ENCODE results near the gene ELOVL6. TPM values are rescaled to one million over a fixed set of nuclear protein-coding genes. Genes with fewer than 3 reads are reported as not detected.

Gene ELOVL6
- total and polyA plus RNA-seq, 10 of the 15 experiments (the other 5 are each of a cell fraction or from before 2014, with no cell fraction given) = 3.9 to 33.5 (median 8.1) TPM

DNA sequence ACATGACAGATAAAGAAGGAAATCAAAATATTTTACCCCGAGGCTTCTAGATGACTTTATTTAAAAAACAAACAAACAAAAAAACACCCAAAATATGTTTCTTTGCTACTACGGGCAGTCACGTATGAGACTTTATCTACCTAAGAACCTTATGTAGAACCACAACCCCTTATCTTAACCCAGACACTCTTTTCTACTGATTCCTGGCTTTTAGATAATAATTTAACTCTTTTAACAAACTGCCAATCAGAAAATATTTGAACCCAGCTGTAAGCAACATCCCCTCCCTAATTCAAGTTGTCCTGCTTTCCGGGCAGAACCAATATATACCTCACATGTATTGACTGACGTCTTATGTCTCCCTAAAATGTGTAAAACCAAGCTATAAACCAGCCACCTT lies 15.4 kb downstream of the ELOVL6 start (continued):
- TF ChIP-seq, protein P1, sequence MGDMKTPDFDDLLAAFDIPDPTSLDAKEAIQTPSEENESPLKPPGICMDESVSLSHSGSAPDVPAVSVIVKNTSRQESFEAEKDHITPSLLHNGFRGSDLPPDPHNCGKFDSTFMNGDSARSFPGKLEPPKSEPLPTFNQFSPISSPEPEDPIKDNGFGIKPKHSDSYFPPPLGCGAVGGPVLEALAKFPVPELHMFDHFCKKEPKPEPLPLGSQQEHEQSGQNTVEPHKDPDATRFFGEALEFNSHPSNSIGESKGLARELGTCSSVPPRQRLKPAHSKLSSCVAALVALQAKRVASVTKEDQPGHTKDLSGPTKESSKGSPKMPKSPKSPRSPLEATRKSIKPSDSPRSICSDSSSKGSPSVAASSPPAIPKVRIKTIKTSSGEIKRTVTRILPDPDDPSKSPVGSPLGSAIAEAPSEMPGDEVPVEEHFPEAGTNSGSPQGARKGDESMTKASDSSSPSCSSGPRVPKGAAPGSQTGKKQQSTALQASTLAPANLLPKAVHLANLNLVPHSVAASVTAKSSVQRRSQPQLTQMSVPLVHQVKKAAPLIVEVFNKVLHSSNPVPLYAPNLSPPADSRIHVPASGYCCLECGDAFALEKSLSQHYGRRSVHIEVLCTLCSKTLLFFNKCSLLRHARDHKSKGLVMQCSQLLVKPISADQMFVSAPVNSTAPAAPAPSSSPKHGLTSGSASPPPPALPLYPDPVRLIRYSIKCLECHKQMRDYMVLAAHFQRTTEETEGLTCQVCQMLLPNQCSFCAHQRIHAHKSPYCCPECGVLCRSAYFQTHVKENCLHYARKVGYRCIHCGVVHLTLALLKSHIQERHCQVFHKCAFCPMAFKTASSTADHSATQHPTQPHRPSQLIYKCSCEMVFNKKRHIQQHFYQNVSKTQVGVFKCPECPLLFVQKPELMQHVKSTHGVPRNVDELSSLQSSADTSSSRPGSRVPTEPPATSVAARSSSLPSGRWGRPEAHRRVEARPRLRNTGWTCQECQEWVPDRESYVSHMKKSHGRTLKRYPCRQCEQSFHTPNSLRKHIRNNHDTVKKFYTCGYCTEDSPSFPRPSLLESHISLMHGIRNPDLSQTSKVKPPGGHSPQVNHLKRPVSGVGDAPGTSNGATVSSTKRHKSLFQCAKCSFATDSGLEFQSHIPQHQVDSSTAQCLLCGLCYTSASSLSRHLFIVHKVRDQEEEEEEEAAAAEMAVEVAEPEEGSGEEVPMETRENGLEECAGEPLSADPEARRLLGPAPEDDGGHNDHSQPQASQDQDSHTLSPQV (IDR thresholded peaks at IDR 0.05) = no peak
- TF ChIP-seq CHD1 (IDR thresholded peaks at IDR 0.05; ENCODE audit: low read depth, low read length) = no peak
- TF ChIP-seq, protein P2, sequence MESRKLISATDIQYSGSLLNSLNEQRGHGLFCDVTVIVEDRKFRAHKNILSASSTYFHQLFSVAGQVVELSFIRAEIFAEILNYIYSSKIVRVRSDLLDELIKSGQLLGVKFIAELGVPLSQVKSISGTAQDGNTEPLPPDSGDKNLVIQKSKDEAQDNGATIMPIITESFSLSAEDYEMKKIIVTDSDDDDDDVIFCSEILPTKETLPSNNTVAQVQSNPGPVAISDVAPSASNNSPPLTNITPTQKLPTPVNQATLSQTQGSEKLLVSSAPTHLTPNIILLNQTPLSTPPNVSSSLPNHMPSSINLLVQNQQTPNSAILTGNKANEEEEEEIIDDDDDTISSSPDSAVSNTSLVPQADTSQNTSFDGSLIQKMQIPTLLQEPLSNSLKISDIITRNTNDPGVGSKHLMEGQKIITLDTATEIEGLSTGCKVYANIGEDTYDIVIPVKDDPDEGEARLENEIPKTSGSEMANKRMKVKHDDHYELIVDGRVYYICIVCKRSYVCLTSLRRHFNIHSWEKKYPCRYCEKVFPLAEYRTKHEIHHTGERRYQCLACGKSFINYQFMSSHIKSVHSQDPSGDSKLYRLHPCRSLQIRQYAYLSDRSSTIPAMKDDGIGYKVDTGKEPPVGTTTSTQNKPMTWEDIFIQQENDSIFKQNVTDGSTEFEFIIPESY (IDR thresholded peaks at IDR 0.05) = no peak
- no peak for TF ChIP-seq SREBF2 (IDR thresholded peaks at IDR 0.05; ENCODE audit: low read length)
- TF ChIP-seq SMAD1 (IDR thresholded peaks at IDR 0.05; ENCODE audit: low read depth, partially characterized antibody) = no peak
- no peak for TF ChIP-seq NBN (IDR thresholded peaks at IDR 0.05)
- TF ChIP-seq, protein P3, sequence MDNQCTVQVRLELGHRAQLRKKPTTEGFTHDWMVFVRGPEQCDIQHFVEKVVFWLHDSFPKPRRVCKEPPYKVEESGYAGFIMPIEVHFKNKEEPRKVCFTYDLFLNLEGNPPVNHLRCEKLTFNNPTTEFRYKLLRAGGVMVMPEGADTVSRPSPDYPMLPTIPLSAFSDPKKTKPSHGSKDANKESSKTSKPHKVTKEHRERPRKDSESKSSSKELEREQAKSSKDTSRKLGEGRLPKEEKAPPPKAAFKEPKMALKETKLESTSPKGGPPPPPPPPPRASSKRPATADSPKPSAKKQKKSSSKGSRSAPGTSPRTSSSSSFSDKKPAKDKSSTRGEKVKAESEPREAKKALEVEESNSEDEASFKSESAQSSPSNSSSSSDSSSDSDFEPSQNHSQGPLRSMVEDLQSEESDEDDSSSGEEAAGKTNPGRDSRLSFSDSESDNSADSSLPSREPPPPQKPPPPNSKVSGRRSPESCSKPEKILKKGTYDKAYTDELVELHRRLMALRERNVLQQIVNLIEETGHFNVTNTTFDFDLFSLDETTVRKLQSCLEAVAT (IDR thresholded peaks at IDR 0.05) = no peak
- no peak for TF ChIP-seq RCOR1 (conservative IDR thresholded peaks at IDR 0.05; ENCODE audit: low read depth, low read length)
